GM21717 (cell line): ENCODE measurements around the gene CCDC83.
"Not testable (repeated sequence)": the region's sequence is repeated elsewhere in the genome, so short reads cannot be mapped to it uniquely, and the experiment has no call there.

Experiments
- ATAC-seq: cut with Tn5 transposase; IDR thresholded peaks from one replicate; pipeline ENCODE4 v1.9.1; 2021; ENCODE audit warnings: mild to moderate bottlenecking, moderate library complexity; ENCODE audit not compliant: unreplicated experiment

CCDC83 gene

DNA sequence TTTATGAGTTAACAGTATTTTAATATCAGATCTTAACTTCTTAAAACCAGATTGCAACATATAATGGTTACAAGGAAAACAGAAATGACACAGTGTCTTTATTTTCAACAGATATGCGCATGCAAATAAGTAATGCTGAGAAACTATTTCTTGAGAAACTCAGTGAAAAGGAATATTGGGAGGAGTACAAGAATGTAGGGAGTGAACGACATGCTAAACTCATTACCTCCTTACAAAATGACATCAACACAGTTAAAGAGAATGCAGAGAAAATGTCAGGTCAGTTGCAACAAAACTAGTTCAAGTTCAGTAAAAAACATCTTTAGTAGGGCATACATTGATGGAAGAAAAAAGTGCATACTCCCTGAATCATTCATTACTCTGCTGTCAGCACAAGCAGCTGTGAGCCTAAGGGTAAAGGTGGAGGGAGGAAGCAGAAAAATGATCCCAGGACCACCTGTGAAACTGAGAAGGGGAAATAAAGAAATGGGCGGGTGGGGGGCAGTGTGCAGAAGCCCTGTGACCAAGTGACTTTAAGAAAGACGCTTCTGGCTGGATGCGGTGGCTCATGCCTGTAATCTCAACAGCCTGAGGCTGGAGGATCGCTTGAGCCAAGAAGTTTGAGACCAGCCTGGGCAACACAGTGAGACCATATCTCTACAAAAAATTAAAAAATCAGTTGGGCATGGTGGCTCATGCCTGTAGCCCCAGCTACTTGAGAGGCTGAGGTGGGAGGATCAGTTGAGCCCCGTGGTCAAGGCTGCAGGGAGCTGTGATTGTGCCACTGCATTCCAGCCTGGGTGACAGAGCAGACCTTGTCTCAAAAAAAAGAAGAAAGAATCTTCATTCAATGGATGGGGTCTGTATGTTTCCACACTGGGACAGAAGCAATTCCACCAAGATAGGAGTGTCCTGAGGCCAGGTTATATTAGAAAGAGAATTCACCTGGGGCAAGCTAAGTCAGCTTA, 31.2 kb downstream of the CCDC83 start:
- ATAC-seq: no peak

DNA sequence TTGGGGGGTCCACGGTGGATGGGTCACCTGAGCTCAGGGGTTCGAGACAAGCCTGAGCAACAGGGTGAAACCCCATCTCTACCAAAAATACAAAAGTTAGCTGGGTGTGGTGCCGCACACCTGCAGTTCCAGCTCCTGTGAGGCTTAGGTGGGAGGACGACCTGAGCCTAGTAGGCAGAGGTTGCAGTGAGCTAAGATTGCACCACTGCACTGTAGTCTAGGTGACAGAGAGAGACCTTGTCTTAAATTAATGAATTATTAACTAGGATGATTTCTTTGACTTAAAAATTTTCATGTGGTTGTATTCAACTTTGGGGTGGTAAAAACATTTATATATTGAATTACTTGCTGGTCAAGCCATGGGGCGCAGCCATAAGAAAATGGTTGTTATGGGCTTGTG, 33.9 kb downstream of the CCDC83 start:
- no peak for ATAC-seq

DNA sequence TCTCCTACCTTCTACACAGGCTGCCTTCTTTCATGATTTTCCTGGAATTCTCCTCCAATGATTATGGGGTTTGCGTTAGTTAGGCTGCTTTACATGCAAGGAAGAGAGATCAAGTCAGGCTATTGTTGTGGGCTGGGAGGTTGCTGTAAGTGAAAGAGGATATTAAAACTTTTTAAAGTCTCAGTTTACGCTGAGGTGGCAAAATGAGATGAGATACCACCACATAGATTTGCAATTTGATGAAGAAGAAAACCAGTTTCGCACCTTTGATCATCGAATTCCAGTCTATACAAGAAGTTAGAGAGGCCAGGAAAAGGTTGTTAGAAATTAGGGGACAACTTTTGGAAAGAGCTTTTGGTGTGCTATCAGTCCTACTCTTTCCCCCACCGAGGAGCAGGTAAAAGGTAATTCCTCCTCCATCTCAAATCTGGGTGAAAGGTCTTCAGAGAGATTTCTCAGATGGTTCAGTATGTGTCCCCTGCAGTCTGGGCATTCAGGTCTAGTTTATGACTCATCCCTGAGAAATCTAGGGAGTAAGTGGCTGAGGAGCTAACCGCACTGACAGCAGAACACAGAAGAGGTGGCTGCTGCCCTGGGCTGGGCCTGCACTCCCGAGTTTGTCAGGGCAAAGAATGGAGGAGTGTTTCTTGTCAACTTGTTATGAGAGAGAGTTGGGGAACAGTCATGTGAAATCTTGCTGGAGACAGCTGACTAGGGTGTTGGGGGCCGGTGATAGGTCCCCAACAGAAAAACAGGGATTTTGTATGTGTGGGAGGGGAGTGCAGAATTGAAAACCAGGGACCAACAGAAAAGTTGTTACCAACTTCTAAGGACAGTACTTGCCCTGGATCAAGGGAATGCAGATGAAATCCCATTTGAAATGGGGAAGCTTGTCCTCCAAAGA, 34.7 kb downstream of the CCDC83 start:
- no peak for ATAC-seq

DNA sequence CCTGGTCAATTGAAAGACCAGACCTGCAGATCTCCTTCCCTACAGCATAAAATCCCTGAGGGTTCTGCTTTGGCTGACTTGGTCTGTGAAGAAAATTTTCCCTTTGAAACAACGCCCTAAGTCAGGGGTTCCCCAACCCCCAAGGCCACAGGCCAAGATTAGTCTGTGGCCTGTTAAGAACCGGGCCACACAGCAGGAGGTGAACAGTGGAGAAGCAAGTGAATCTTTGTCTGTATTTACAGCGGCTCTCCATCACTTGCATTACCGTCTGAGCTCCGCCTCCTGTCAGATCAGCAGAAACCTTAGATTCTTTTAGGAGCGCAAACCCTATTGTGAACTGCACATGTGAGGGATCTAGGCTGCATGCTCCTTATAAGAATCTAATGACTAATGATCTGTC, 38.2 kb downstream of the CCDC83 start:
- no peak for ATAC-seq

DNA sequence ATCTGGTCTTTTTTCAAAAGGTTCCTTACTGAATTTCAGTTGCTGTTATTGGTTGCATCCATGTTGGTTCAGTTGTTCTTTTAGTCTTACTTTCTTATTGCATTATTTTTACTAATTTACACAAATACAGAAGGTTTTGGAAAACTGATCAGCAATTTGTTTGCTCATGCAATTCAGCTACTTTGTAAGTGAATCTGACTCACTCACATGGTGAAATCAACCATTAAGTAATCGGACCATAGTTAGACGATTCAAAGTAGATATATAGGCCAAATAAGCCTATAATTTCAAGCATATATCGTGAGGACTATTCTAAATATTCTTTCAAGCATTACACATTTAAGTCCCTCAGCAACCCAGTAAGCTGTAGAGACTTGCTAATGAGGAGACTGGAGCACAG, 41.7 kb downstream of the CCDC83 start:
- ATAC-seq: no peak

DNA sequence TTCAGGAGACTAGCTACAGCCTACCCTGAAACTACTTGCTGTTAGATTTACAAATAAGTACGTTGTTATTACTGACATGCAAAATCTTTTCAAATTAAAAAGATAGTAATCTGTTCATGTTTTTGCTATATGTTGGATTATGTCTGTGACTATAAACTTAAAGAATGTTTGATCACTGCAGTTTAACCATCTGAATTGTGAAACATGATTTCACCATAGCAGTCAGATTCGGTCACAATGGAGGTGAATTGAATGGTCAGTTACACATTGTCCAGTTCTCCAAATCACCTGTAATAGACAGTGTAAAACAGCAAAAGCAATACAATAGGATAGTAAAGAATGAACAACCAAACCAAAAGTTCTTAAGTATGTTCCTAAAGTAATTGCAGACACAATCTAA, 43.3 kb downstream of the CCDC83 start:
- ATAC-seq: no peak

DNA sequence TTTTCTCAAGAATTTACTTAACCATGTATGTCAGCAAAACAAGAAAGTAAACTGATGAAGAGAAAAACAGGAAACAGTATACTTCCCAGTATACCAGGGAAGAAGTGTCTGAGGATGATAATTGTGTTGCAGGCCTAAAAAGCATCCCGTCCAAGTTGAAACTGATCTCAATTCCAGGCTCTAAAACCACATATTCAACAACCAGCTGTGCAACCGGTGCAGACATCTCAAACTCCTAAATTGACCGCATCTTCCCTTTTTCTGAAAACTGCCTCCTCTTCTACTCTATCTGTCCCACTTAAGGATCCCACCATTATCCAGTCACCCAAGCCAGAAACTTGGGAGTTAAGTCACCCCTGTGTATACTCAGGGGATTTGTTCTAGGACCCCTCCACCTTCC, 47.2 kb downstream of the CCDC83 start:
- ATAC-seq: no peak

DNA sequence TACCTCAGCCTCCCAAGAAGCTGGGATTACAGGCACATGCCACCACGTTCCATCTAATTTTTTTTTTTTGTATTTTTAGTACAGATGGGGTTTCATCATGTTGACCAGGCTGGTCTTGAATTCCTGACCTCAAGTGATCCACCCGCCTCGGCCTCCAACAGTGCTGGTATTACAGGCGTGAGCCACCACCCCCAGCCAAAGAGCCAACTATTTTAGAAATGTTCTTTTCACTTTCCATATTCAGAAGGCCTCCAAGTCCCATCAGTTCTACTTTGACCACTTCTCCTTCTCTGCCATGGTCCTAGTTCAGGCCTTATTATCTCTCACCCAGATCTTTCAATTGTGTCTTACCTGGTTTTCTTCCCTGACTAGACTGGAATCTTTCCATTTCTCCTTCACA, 48.2 kb downstream of the CCDC83 start:
- ATAC-seq: no peak

DNA sequence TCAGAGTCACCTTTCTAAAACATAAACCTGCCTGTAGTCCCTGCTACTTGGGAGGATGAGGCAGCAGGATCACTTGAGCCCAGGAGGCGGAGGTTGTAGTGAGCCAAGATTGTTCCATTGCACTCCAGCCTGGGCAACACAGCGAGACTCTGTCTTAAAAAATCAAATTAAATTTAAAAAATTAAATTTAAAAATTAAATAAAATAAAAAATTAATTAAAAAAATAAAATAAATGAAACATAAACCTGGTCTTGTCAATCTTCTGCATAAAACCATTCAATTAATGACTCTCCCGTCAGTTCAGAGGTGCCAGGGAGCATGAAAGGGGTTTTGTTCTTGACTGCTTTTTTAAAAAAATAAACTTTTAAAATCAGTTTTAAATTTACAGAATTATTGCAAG, 48.6 kb downstream of the CCDC83 start:
- no peak for ATAC-seq

DNA sequence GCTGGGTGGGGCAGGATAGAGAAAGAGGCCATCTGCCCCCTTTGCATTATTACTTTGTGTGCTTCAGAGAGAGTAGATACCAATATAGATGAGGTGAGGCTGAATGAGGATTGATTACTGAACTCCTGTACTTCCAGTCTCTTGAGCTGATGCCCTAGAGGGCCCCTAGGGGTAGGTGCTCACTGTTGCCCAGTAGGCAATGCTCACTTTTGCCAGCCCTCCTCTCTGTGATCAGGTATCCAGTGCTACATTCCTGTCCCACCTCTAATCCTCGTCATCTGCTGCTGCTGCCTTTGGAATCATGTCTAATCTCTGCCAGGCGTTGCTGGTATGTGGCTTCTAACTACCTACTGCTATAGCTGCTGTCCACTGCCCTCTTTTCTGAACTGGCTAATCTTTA, 57.2 kb downstream of the CCDC83 start:
- no peak for ATAC-seq

DNA sequence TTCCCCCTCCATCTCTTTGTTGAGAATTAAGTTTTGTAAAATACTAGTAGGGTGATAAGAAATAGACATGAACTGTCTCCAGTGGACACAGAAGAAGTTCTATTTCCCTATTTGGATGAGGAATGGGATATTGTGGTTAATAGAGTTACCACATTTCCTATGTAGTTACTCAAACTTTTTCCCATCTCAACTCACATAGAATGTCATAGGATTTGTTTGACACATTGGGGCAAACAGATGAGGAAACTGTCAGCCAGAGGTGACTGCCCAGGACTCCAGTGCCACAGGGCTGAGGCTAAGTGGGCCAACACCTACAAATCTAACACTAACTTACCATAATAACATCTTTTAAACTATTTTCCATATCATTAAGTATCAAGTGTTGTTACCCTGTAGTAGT, 58.3 kb downstream of the CCDC83 start:
- no peak for ATAC-seq

DNA sequence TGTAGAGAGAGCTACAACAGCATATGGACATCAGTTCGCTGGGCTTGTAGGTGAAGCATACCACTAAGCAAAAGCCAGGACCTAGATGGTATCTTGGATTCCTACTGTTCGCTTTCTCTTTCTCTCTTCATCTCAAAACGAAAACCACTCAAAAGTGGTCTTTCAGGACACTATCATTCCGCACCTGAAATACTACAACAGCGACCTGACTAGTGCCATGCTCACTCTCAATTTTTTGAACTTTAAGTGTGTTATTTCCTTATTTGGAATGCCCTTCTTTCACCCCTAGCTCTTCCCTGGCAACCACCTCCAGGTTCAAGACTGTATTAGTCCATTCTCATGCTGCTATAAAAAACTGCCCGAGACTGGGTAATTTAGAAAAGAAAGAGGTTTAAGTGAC, 59.2 kb downstream of the CCDC83 start:
- ATAC-seq: no peak

DNA sequence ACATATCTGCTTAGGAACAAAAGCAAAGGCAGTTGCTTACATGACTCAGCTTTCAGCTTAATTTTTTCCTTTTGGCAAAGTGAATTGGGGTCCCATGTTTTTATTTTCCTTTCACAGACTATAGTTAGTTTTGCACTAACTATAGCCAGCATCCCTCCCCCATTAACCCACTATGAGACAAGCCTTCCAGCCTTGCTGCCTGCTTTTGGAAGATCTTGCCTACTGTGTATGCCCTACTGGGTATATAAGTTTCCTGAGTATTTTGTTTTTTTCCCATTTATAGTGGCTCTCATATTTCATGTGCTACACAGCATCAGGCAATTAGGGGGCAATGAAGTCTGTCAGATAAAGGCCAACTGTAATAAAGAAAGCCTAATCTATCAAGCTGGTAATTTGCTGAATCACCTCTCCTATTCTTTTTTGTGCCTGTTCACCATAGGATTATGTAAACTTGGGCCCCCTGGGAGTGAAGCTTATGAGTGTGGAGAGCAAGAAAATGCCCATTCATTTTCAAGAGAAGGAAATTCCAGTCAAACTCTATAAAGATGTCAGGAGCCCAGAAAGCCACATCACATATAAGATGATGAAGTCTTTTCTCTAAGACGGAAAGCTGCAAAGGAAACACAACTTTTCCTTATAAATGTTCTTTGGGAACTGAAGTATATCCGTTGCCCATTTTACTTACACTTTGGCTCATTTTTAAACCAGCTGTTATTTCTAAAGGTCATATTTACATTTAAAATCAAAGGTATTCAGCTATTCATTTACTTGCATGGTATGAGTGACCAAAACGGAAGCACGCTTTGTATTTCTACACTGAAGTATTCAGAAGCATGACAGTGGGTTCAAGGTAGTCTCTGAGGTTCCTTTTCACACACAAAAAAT, 64.0 kb downstream of the CCDC83 start:
- no peak for ATAC-seq

DNA sequence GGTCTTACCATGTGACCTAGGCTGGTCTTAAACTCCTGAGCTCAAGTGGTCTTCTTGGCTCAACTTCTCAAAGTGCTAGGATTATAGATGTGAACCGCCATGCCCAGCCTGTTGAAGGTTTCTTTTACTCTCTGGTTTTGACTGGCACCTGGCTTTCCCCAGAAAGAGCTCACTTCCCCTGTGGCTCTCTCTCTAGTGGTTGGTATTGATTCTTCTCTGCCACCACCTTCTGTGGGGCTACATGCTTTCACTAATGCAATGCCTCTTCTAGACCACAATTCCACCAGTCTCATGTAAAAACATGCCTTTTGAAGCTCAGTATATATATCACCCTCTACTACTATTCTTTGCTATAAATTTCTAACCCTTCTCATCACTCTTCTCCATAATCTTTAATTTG, 67.2 kb downstream of the CCDC83 start:
- no peak for ATAC-seq

DNA sequence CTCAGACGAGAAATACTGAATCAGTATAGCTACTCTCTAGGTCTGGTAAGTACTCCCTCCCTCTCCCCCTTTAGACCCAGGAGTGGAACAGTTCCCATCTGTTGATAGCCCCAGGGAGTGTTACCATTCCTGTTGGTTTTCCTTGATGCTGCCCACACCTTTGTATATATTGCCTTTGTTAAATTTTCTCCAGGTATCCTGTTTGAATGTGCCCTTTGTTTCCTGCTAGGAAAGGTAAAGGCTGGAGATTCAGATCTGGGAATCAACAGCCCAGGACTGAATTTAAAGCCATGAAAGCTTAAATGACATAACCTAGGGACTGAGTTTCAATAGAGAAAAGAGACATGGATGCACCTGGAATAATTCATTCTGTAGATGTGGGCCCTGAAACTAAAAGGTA, 68.3 kb downstream of the CCDC83 start:
- ATAC-seq: no peak

DNA sequence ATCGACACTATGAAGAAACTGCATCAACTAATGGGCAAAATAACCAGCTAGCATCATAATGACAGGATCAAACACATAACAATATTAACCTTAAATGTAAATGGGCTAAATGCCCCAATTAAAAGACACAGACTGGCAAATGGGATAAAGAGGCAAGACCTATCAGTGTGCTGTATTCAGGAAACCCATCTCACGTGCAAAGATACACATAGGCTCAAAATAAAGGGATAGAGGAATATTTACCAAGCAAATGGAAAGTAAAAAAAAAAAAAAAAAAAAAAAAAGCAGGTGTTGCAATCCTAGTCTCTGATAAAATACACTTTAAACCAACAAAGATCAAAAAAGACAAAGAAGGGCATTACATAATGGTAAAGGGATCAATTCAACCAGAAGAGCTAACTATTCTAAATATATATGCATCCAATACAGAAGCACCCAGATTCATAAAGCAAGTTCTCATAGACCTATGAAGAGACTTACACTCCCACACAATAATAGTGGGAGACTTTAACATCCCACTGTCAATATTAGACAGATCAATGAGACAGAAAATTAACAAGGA, 71.6 kb downstream of the CCDC83 start:
- ATAC-seq: not testable (repeated sequence)

DNA sequence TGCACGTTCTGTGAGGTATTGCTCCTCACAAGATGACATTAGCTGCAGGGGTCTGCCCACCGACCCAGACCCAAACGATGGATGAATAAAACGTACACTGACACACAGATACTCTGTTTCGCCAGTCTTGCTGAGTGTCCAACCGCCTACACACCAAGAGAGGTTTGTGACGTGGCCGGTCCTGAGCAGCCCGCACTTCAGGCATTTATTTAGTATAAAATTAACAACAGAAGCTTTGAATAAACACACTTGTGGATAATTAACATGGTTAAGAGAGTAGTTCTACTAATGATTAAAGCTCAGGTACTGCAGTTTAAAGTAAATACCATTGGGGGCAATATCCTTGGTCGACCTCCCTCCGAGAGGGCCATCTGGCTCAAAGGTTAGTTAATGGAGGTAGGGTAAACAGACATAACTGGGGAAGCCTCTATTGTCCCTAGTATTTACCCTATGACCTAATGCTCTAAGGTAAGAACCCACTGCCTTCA, 75.7 kb downstream of the CCDC83 start:
- no peak for ATAC-seq

DNA sequence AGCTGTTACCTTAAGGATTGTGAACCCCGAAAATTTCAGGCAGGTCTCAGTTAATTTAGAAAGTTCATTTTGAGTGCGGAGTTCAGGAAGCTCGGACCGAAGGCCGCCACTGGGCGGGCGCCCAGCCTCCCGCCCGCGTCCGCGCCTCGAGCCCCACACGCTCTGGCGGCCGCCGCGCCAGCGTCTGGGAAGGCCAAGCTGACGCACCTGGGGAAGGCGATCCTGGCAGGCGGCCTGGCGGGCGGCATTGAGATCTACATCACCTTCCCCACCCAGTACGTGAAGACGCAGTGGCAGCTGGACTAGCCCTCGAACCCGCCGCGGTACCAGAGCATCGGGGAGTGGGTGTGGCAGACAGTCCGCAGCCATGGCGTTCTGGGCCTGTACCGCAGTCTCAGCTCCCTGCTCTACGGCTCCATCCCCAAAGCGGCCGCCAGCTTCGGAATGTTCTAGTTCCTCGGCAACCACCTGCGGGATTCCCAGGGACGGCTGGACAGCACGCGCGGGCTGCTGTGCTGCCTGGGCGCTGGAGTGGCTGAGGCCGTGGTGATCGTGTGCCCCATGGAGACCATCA, 79.5 kb downstream of the CCDC83 start:
- ATAC-seq: no peak

DNA sequence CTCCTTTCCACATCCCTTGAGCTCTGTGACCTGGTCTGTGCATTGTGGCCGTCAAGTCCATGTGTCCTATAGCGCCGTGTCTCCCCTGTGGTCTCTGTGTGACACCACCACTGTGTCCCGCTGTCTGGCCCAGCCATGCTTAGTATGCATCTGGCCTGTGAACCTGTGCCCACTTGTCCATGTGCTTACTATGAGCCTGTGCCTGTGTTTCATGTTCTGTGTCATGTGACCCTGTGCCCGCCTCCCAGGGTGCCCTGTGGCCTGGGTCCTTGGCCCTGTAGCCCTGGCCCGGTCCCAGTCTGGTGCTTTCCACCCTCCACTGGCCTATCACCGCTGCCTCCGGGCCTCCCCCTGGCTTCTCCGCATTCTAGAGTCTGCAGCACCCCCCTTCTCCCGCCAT, 80.6 kb downstream of the CCDC83 start:
- ATAC-seq: no peak

DNA sequence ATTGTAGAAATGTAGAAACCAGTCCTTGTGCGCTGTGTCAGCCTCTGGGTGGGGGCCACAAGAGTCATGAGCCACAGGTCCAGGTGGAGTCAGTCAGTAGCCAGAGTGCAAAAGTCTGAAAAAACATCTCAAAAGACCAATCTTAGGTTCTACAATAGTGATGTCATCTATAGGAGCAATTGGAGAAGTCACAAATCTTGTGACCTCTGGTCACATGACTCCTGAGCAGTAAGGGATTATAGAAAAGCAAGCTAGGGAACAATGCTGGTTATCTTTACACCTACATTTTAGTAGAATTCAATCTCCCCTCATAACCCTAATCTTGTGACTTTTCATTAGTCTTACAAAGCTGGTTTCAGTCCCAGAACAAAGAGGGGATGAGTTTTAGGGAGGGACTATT, 82.7 kb downstream of the CCDC83 start:
- ATAC-seq: no peak
